ENCODE results near the gene RPL7L1. TPM values are rescaled to one million over a fixed set of nuclear protein-coding genes. Genes with fewer than 3 reads are reported as not detected.

RPL7L1 gene
- total and polyA plus RNA-seq, 3 experiments from 2014 or later = 95.0 to 200 (median 199) TPM

GRCh38 chr6:42937548-42938427 is 58.4 kb downstream of the RPL7L1 start:
- no peaks in the 10 kb centered on the region for H3K9me3 Mint-ChIP-seq
- H3K36me3 Mint-ChIP-seq = peaks cover 8 to 88% (median 15%) of the 10 kb centered on the region in 3 donors
- peaks cover 26 to 41% (median 37%) of the 10 kb centered on the region in 3 donors for H3K4me1 Mint-ChIP-seq
- peak overlapping the region in 6 of 8 donors; percentile 36 to 84 (median 74) for H3K27ac Mint-ChIP-seq
- peaks cover 10% of the 10 kb centered on the region for H3K4me1 ChIP-seq (ENCODE audit: insufficient read depth, low read length)
- CTCF ChIA-PET = interaction anchor here (0.7 kb wide), 1 partner anchor 9 kb away, joined by 3 read pairs; the partner anchor contains the start of gene CNPY3
- H3K27me3 ChIP-seq (ENCODE audit: insufficient read depth, low read length, poor library complexity, severe bottlenecking) = no peaks in the 10 kb centered on the region
- H3K36me3 ChIP-seq (ENCODE audit: insufficient read depth, low read length) = peaks cover 43% of the 10 kb centered on the region
- H3K27ac ChIP-seq (ENCODE audit: low read depth, low read length) = no peak overlapping the region
- H3K4me3 Mint-ChIP-seq = no peak overlapping the region
- POLR2A ChIA-PET = no interaction called here
- DNase-seq = no peak
- no peaks in the 10 kb centered on the region for H3K9me3 ChIP-seq (ENCODE audit: low read length)
- no peak overlapping the region for H3K4me3 ChIP-seq (ENCODE audit: low read length)
- no peaks in the 10 kb centered on the region for H3K27me3 Mint-ChIP-seq

DNA sequence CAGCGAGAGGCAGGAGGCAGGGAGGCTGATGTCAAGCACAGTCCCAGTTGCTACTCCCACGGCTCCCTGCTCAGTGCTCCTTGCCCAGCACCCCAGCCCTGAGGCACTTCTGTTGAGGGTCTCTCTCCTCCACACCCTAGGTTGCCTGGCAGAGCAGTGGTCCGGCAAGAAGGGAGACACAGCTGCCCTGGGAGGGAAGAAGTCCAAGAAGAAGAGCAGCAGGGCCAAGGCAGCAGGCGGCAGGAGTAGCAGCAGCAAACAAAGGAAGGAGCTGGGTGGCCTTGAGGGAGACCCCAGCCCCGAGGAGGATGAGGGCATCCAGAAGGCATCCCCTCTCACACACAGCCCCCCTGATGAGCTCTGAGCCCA is 59.0 kb downstream of the RPL7L1 start:
- H3K9me3 Mint-ChIP-seq = no peaks in the 10 kb centered on the region
- ChIA-PET POLR2A (interaction anchor here (0.6 kb wide), 1 partner anchor 992 kb away, joined by 3 read pairs; no protein-coding TSS in a partner anchor), CTCF (no interaction called here)
- no peak for DNase-seq
- Histone ChIP-seq H3K27ac (ENCODE audit: low read depth, low read length) (no peak overlapping the region), H3K9me3 (ENCODE audit: low read length) (no peaks in the 10 kb centered on the region), H3K4me1 (ENCODE audit: insufficient read depth, low read length) (peaks cover 4% of the 10 kb centered on the region), H3K36me3 (ENCODE audit: insufficient read depth, low read length) (peaks cover 43% of the 10 kb centered on the region), H3K4me3 (ENCODE audit: low read length) (no peak overlapping the region), H3K27me3 (ENCODE audit: insufficient read depth, low read length, poor library complexity, severe bottlenecking) (no peaks in the 10 kb centered on the region)
- H3K36me3 Mint-ChIP-seq = peaks cover 8 to 86% (median 16%) of the 10 kb centered on the region in 3 donors
- peak overlapping the region in 5 of 8 donors; percentile 36 to 84 (median 73) for H3K27ac Mint-ChIP-seq
- no peaks in the 10 kb centered on the region for H3K27me3 Mint-ChIP-seq
- H3K4me3 Mint-ChIP-seq = no peak overlapping the region
- H3K4me1 Mint-ChIP-seq = peaks cover 20 to 35% (median 31%) of the 10 kb centered on the region in 3 donors

GRCh38 chr6:42938987-42939809 is 59.8 kb downstream of the RPL7L1 start:
- POLR2A ChIA-PET = interaction anchor here (0.6 kb wide), 1 partner anchor 993 kb away, joined by 3 read pairs; no protein-coding TSS in a partner anchor

More at GRCh38 chr6:42938987-42939809, 59.8 kb downstream of the RPL7L1 start:
- Histone ChIP-seq H3K27ac (ENCODE audit: low read depth, low read length) (no peak overlapping the region), H3K9me3 (ENCODE audit: low read length) (no peaks in the 10 kb centered on the region), H3K36me3 (ENCODE audit: insufficient read depth, low read length) (peaks cover 42% of the 10 kb centered on the region), H3K27me3 (ENCODE audit: insufficient read depth, low read length, poor library complexity, severe bottlenecking) (no peaks in the 10 kb centered on the region), H3K4me3 (ENCODE audit: low read length) (no peak overlapping the region), H3K4me1 (ENCODE audit: insufficient read depth, low read length) (no peaks in the 10 kb centered on the region)
- Mint-ChIP-seq H3K9me3 (no peaks in the 10 kb centered on the region), H3K4me1 (peaks cover 13 to 27% (median 23%) of the 10 kb centered on the region in 3 donors), H3K36me3 (peaks cover 8 to 86% (median 18%) of the 10 kb centered on the region in 3 donors), H3K27ac (peak overlapping the region in 4 of 8 donors; percentile 11 to 97 (median 54)), H3K4me3 (no peak overlapping the region), H3K27me3 (no peaks in the 10 kb centered on the region)
- peak in 1 of 5 donors; percentile 8 for DNase-seq
- CTCF ChIA-PET = no interaction called here

Other genes with a start within 250 kb of the RPL7L1 start
- gene PRPH2, start 157.0 kb upstream of the RPL7L1 start, total RNA-seq = under 1 TPM in 1 of 2 experiments, not detected in 1; 0.15 TPM
- gene PRPH2, start 157.0 kb upstream of the RPL7L1 start, polyA plus RNA-seq = 0.07 TPM
- gene TBCC, start 133.5 kb upstream of the RPL7L1 start, total RNA-seq = 10 to 100 TPM; 24.4 to 26.4 TPM
- gene TBCC, start 133.5 kb upstream of the RPL7L1 start, polyA plus RNA-seq = 109 TPM
- 10 to 100 TPM; 15.9 to 16.8 TPM for gene BICRAL, start 97.6 kb upstream of the RPL7L1 start, total RNA-seq
- 6.8 TPM for gene BICRAL, start 97.6 kb upstream of the RPL7L1 start, polyA plus RNA-seq
- not detected for gene PTCRA, start 36.4 kb downstream of the RPL7L1 start, total RNA-seq
- not detected for gene PTCRA, start 36.4 kb downstream of the RPL7L1 start, polyA plus RNA-seq
- gene CNPY3, start 49.9 kb downstream of the RPL7L1 start, total RNA-seq = 10 to 100 TPM; 53.1 to 55.8 TPM
- gene CNPY3, start 49.9 kb downstream of the RPL7L1 start, polyA plus RNA-seq = 122 TPM
- gene GNMT, start 81.1 kb downstream of the RPL7L1 start, total RNA-seq = under 1 TPM; 0.39 to 0.51 TPM
- not detected for gene GNMT, start 81.1 kb downstream of the RPL7L1 start, polyA plus RNA-seq
- 10 to 100 TPM; 19.2 to 20.6 TPM for gene PEX6, start 99.6 kb downstream of the RPL7L1 start, total RNA-seq
- 14.6 TPM for gene PEX6, start 99.6 kb downstream of the RPL7L1 start, polyA plus RNA-seq
- 10 to 100 TPM; 52.2 to 52.4 TPM for gene PPP2R5D, start 105.0 kb downstream of the RPL7L1 start, total RNA-seq
- 32.5 TPM for gene PPP2R5D, start 105.0 kb downstream of the RPL7L1 start, polyA plus RNA-seq
- gene MEA1, start 134.3 kb downstream of the RPL7L1 start, total RNA-seq = 100 to 1,000 TPM; 102 to 108 TPM
- 84.8 TPM for gene MEA1, start 134.3 kb downstream of the RPL7L1 start, polyA plus RNA-seq
- gene KLHDC3, start 134.6 kb downstream of the RPL7L1 start, total RNA-seq = 10 to 100 TPM; 73.5 to 74.1 TPM
- 90.7 TPM for gene KLHDC3, start 134.6 kb downstream of the RPL7L1 start, polyA plus RNA-seq
- 100 to 1,000 TPM; 114 to 120 TPM for gene RRP36, start 142.0 kb downstream of the RPL7L1 start, total RNA-seq
- 86.2 TPM for gene RRP36, start 142.0 kb downstream of the RPL7L1 start, polyA plus RNA-seq
- 10 to 100 TPM; 11.7 to 12.1 TPM for gene CUL7, start 174.2 kb downstream of the RPL7L1 start, total RNA-seq
- 2.1 TPM for gene CUL7, start 174.2 kb downstream of the RPL7L1 start, polyA plus RNA-seq
- 10 to 100 TPM; 89.6 to 91.6 TPM for gene MRPL2, start 179.8 kb downstream of the RPL7L1 start, total RNA-seq
- 47.5 TPM for gene MRPL2, start 179.8 kb downstream of the RPL7L1 start, polyA plus RNA-seq
- 10 to 100 TPM; 11.1 to 12.3 TPM for gene KLC4, start 180.0 kb downstream of the RPL7L1 start, total RNA-seq
- 11.6 TPM for gene KLC4, start 180.0 kb downstream of the RPL7L1 start, polyA plus RNA-seq
- gene PTK7, start 196.7 kb downstream of the RPL7L1 start, total RNA-seq = 1 to 10 TPM; 1.6 TPM
- gene PTK7, start 196.7 kb downstream of the RPL7L1 start, polyA plus RNA-seq = 1.9 TPM

All from CD8-positive, alpha-beta memory T cell (primary cell).